Mucosa of descending colon (tissue), 3 donors: ENCODE measurements around the gene PIPOX. TPM values are rescaled to one million over a fixed set of nuclear protein-coding genes. Genes with fewer than 3 reads are reported as not detected.

Experiments
- ATAC-seq: fragments of 200-7000 bp; cut with Tn5 transposase; one replicate; pipeline ENCODE4 v1.9.1; 2020; ENCODE audit warnings: mild to moderate bottlenecking, moderate library complexity
- DNase-seq, 3 donors: peaks; one replicate each; pipeline ENCODE4 v3.0.0-alpha.2; 2020
- H3K36me3 ChIP-seq: fragments of 200-600 bp; one replicate; pipeline ENCODE4 v1.8.0; 2021; ENCODE audit warnings: low read depth, mild to moderate bottlenecking
- H3K4me1 ChIP-seq: fragments of 200-600 bp; one replicate; pipeline ENCODE4 v1.8.0; 2021; ENCODE audit warnings: low read depth, mild to moderate bottlenecking
- H3K4me3 ChIP-seq: fragments of 200-600 bp; one replicate; pipeline ENCODE4 v1.8.0; 2021; ENCODE audit warnings: mild to moderate bottlenecking
- H3K9me3 ChIP-seq: fragments of 200-600 bp; one replicate; pipeline ENCODE4 v1.8.0; 2021; ENCODE audit warnings: mild to moderate bottlenecking
- intact Hi-C, 2 donors: fragments of 100-400 bp; cut with DNase I in 1 of 2; cut with micrococcal nuclease in 1 of 2; formaldehyde crosslinking; loops; one replicate each; pipeline versions ENCODE4 v1.11.0 to v1.11.1; 2022; cut with DNase I, micrococcal nuclease
- total RNA-seq, 3 donors: library from RNA; stranded (reverse); fragmentation: NEBNext Ultra II Directional in 2 of 3; extraction: Animal tissue kit (Norgen Biotek cat#: 25700) in 2 of 3; gene quantifications; one replicate each; pipeline versions ENCODE4 v1.2.1 to v1.2.4, GENCODE V29; 2021 to 2023
- TF ChIP-seq, protein P1 (sequence below): fragments of 200-600 bp; IDR thresholded peaks from one replicate; pipeline ENCODE4 v1.8.0; 2022; ENCODE audit warnings: antibody characterized with exemption, mild to moderate bottlenecking
- donor health status: DM: no; HTN: no; CAD: no; lungs with moderate emphysema.
- donor health status: DM: no; HTN: no; CAD: no.
- donor health status: DM: no; HTN: yes; CAD: no.

The PIPOX gene
- total RNA-seq, 3 donors from 2014 or later, result 0.75 to 7.4 (median 1.3) TPM

DNA sequence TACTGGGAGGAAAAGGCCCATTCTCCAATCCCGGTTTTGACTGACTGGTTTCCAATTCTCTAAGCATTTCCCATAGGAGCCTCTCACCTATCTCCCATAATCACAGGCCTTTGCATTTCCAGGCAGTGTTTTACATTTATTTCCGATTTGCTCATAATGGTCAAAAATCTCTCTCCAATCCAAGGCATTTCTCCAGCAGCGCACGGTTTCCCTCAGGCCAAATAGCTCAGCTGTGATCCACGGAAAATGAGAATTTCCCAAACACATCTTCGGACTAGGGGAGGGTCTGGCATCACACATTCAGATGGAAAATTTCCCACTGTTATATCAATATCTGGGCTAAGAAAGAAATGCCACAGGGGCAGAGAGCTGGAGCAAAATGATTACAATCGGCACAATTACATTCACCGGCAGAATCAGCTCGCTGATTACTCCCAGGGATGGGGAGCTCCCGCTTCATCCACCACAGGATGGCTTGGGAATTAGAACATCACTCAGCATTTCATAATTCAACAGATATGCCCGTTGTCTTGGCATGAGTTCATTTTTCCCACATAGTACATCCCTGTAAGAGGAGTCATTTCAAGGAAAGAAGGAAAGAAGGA lies 6.7 kb downstream of the PIPOX start:
- H3K36me3 ChIP-seq, result no peaks in the 10 kb centered on the region
- H3K4me1 ChIP-seq, result no peaks in the 10 kb centered on the region
- TF ChIP-seq, protein P1, sequence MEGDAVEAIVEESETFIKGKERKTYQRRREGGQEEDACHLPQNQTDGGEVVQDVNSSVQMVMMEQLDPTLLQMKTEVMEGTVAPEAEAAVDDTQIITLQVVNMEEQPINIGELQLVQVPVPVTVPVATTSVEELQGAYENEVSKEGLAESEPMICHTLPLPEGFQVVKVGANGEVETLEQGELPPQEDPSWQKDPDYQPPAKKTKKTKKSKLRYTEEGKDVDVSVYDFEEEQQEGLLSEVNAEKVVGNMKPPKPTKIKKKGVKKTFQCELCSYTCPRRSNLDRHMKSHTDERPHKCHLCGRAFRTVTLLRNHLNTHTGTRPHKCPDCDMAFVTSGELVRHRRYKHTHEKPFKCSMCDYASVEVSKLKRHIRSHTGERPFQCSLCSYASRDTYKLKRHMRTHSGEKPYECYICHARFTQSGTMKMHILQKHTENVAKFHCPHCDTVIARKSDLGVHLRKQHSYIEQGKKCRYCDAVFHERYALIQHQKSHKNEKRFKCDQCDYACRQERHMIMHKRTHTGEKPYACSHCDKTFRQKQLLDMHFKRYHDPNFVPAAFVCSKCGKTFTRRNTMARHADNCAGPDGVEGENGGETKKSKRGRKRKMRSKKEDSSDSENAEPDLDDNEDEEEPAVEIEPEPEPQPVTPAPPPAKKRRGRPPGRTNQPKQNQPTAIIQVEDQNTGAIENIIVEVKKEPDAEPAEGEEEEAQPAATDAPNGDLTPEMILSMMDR, result no peak
- H3K9me3 ChIP-seq, result no peaks in the 10 kb centered on the region
- DNase-seq, result no peak
- intact Hi-C loops, result no loop called here
- H3K4me3 ChIP-seq, result no peak overlapping the region
- ATAC-seq, result no peak

- ATAC-seq, result no peak
- no peak for DNase-seq
- no peaks in the 10 kb centered on the region for H3K36me3 ChIP-seq
- H3K4me1 ChIP-seq, result no peaks in the 10 kb centered on the region
- TF ChIP-seq, protein P1, result no peak
- H3K4me3 ChIP-seq, result no peak overlapping the region
- intact Hi-C loops, result no loop called here
- H3K9me3 ChIP-seq, result no peaks in the 10 kb centered on the region
These were observed 7.2 kb downstream of the PIPOX start for GRCh38 chr17:29050176-29050575.

DNA sequence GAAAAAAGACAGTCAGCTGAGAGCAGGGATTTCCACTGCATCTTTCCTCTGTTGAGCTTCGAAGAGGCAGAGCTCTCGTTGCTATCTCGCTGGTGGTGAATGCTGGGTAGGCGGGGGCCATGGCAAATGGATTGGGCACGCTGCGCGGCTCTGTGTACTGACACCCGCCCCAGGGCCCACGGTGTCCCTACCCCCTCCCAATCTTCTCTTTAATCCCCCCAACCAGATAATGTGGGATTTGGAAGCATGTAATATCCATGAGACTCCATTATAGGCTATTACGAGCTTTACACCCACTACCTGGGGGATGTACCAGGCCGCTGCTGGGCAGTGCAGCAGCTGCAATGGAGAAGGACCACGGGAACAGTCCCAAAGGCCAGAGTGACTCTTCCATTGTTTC lies 8.3 kb downstream of the PIPOX start:
- Histone ChIP-seq H3K4me3 (no peak overlapping the region), H3K9me3 (no peaks in the 10 kb centered on the region), H3K36me3 (no peaks in the 10 kb centered on the region), H3K4me1 (no peaks in the 10 kb centered on the region)
- intact Hi-C loops, result no loop called here
- TF ChIP-seq, protein P1, result no peak
- ATAC-seq (no peak), DNase-seq (no peak)

DNA sequence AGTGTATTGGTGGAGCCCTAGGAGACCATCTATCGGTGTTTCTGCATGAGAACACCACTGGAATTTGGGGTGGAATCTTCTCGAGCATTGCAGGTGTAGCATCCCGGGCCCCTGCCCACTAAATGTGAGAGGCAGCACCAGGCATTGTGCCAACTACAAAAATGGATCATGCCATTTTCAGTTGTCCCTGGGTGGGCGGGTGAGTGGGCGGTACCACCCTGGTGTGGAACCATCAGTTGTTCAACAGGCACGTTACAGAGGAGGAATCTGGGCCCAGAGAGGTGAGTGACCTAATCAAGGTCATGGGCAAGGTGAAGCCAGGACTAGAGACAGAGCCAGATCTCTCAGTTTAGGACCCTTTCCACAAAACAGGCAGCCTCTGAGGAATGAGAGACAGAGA lies 8.8 kb downstream of the PIPOX start:
- Histone ChIP-seq H3K9me3 (no peaks in the 10 kb centered on the region), H3K4me1 (no peaks in the 10 kb centered on the region), H3K36me3 (no peaks in the 10 kb centered on the region), H3K4me3 (no peak overlapping the region)
- DNase-seq (no peak), ATAC-seq (no peak)
- intact Hi-C loops, result no loop called here
- TF ChIP-seq, protein P1, result no peak

DNA sequence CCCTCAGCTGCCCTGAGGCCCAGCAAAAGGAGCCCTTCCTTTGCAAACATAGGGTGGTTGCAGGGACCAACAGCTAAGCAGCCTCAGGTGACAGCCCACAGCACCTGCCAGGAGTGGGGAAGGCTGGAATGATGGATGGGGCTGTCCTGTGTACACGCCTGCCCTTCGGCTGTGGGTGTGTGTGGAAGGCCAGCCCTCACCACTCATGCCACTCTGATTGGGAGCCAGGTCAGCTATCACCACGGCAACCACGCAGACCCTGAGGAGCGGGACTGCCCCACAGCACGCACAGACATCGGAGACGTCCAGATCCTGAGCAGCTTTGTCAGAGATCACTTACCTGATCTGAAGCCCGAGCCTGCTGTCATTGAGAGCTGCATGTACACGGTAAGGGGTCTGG lies 11.9 kb downstream of the PIPOX start:
- no peak for ATAC-seq
- H3K36me3 ChIP-seq, result no peaks in the 10 kb centered on the region

More for the DNA sequence above, 11.9 kb downstream of the PIPOX start:
- Histone ChIP-seq H3K9me3 (no peaks in the 10 kb centered on the region), H3K4me1 (no peaks in the 10 kb centered on the region), H3K4me3 (no peak overlapping the region)
- no peak for DNase-seq
- TF ChIP-seq, protein P1, result no peak
- intact Hi-C loops, result no loop called here
